ENCODE data around the gene UBE3A. TPM values are rescaled to one million over a fixed set of nuclear protein-coding genes. Genes with fewer than 3 reads are reported as not detected.

Gene UBE3A
- total RNA-seq, 2 experiments from 2014 or later, result 124 to 126 TPM

- CTCF ChIA-PET, result no interaction called here
- Mint-ChIP-seq H3K27me3 (no peaks in the 10 kb centered on the region), H3K4me3 (peak overlapping the region; percentile 36), H3K4me1 (ENCODE audit: low read depth) (peaks cover 86% of the 10 kb centered on the region), H3K9me3 (peaks cover 4% of the 10 kb centered on the region), H3K27ac (no peak overlapping the region), H3K36me3 (ENCODE audit: low read depth) (peaks cover 68% of the 10 kb centered on the region)
- Histone ChIP-seq H3K4me3 (ENCODE audit: low read length) (no peak overlapping the region), H3K27ac (ENCODE audit: low read depth in 1 of 2, low read length in 2 of 2) (no peak overlapping the region), H3K4me1 (ENCODE audit: insufficient read depth, low read length) (peaks cover 6% of the 10 kb centered on the region), H3K36me3 (ENCODE audit: insufficient read depth, low read length) (peaks cover 8% of the 10 kb centered on the region), H3K27me3 (ENCODE audit: control insufficient read depth in 1 of 2, insufficient read depth in 2 of 2, low read length in 2 of 2) (no peaks in the 10 kb centered on the region), H3K9me3 (ENCODE audit: control insufficient read depth in 1 of 2, insufficient read depth in 1 of 2, low read length in 2 of 2) (peaks cover 0 to 4% of the 10 kb centered on the region in 2 experiments)
- intact Hi-C loops (cut with DNase I, micrococcal nuclease), result no loop called here
- DNase-seq, result no peak
- POLR2A ChIA-PET, result no interaction called here
- ATAC-seq (ENCODE audit: poor library complexity), result no peak
- no peak for TF ChIP-seq CTCF (IDR thresholded peaks at IDR 0.05)
These were observed 14.8 kb downstream of the UBE3A start for GRCh38 chr15:25424073-25424472.

GRCh38 chr15:25422021-25422420 is 16.8 kb downstream of the UBE3A start:
- Histone ChIP-seq H3K4me3 (ENCODE audit: low read length) (no peak overlapping the region), H3K27me3 (ENCODE audit: control insufficient read depth in 1 of 2, insufficient read depth in 2 of 2, low read length in 2 of 2) (no peaks in the 10 kb centered on the region), H3K4me1 (ENCODE audit: insufficient read depth, low read length) (peaks cover 3% of the 10 kb centered on the region), H3K9me3 (ENCODE audit: control insufficient read depth in 1 of 2, insufficient read depth in 1 of 2, low read length in 2 of 2) (peaks cover 0 to 4% of the 10 kb centered on the region in 2 experiments), H3K27ac (ENCODE audit: low read depth in 1 of 2, low read length in 2 of 2) (no peak overlapping the region), H3K36me3 (ENCODE audit: insufficient read depth, low read length) (peaks cover 8% of the 10 kb centered on the region)
- intact Hi-C loops (cut with DNase I, micrococcal nuclease), result no loop called here
- Mint-ChIP-seq H3K4me1 (ENCODE audit: low read depth) (peaks cover 83% of the 10 kb centered on the region), H3K4me3 (no peak overlapping the region), H3K27me3 (no peaks in the 10 kb centered on the region), H3K36me3 (ENCODE audit: low read depth) (peaks cover 81% of the 10 kb centered on the region), H3K9me3 (peaks cover 11% of the 10 kb centered on the region), H3K27ac (no peak overlapping the region)
- POLR2A ChIA-PET, result no interaction called here
- TF ChIP-seq CTCF (IDR thresholded peaks at IDR 0.05), result no peak
- no peak for DNase-seq
- no peak for ATAC-seq (ENCODE audit: poor library complexity)
- CTCF ChIA-PET, result no interaction called here

- Mint-ChIP-seq H3K4me1 (ENCODE audit: low read depth) (peaks cover 86% of the 10 kb centered on the region), H3K9me3 (peaks cover 15% of the 10 kb centered on the region), H3K4me3 (no peak overlapping the region), H3K27me3 (no peaks in the 10 kb centered on the region), H3K36me3 (ENCODE audit: low read depth) (peaks cover 86% of the 10 kb centered on the region), H3K27ac (no peak overlapping the region)
- intact Hi-C loops (cut with DNase I, micrococcal nuclease), result no loop called here
- H3K27me3 ChIP-seq (ENCODE audit: control insufficient read depth in 1 of 2, insufficient read depth in 2 of 2, low read length in 2 of 2), result no peaks in the 10 kb centered on the region
- no peak overlapping the region for H3K27ac ChIP-seq (ENCODE audit: low read depth in 1 of 2, low read length in 2 of 2)
- CTCF ChIA-PET, result no interaction called here
- H3K4me3 ChIP-seq (ENCODE audit: low read length), result no peak overlapping the region
- POLR2A ChIA-PET, result no interaction called here
- DNase-seq (no peak), ATAC-seq (ENCODE audit: poor library complexity) (no peak)
- H3K36me3 ChIP-seq (ENCODE audit: insufficient read depth, low read length), result peaks cover 8% of the 10 kb centered on the region
- peaks cover 0 to 4% of the 10 kb centered on the region in 2 experiments for H3K9me3 ChIP-seq (ENCODE audit: control insufficient read depth in 1 of 2, insufficient read depth in 1 of 2, low read length in 2 of 2)
- no peak for TF ChIP-seq CTCF (IDR thresholded peaks at IDR 0.05)
- H3K4me1 ChIP-seq (ENCODE audit: insufficient read depth, low read length), result peaks cover 7% of the 10 kb centered on the region
These were observed 20.6 kb downstream of the UBE3A start for GRCh38 chr15:25418202-25418601.

Measured in CD4-positive, alpha-beta T cell (primary cell).